DOHH2 (cell line): Measurements from ENCODE around the gene CAMKMT.

ENCODE experiments used
- H3F3A ChIP-seq: fragments of 200-600 bp; sonication (generic), shearing (Covaris generic); 2 replicates; pipeline ENCODE4 v1.6.0; 2016; ENCODE audit warnings: antibody characterized with exemption, mild to moderate bottlenecking; ENCODE audit not compliant: control insufficient read depth, insufficient read depth
- H3K27ac ChIP-seq: fragments of 200-600 bp; sonication (generic); 2 replicates; pipeline ENCODE4 v1.5.1; 2014; ENCODE audit warnings: low read depth, mild to moderate bottlenecking, low read length, moderate library complexity
- H3K27me3 ChIP-seq: fragments of 200-600 bp; sonication (generic); 2 replicates; pipeline ENCODE4 v1.6.1; 2014; ENCODE audit warnings: mild to moderate bottlenecking, low read length, mixed read lengths; ENCODE audit not compliant: control insufficient read depth
- H3K36me3 ChIP-seq: fragments of 200-600 bp; sonication (generic); 2 replicates; pipeline ENCODE4 v1.6.1; 2014; ENCODE audit warnings: mild to moderate bottlenecking, low read length, moderate library complexity, mixed read lengths; ENCODE audit not compliant: control insufficient read depth
- H3K4me1 ChIP-seq: fragments of 200-600 bp; sonication (generic); 2 replicates; pipeline ENCODE4 v1.6.1; 2014; ENCODE audit warnings: mild to moderate bottlenecking, low read length, mixed read lengths; ENCODE audit not compliant: control insufficient read depth
- H3K4me2 ChIP-seq: fragments of 200-600 bp; sonication (generic); 2 replicates; pipeline ENCODE4 v1.6.0; 2014; ENCODE audit warnings: mild to moderate bottlenecking, low read length, moderate library complexity
- H3K4me3 ChIP-seq: fragments of 200-600 bp; sonication (generic); 2 replicates; pipeline ENCODE4 v1.5.1; 2014; ENCODE audit warnings: mild to moderate bottlenecking, low read length, mixed read lengths
- H3K79me2 ChIP-seq: fragments of 200-600 bp; sonication (generic); 2 replicates; pipeline ENCODE4 v1.6.1; 2014; ENCODE audit warnings: mild to moderate bottlenecking, low read length, mixed read lengths; ENCODE audit not compliant: control insufficient read depth
- H3K9me2 ChIP-seq: fragments of 200-600 bp; sonication (generic); replicated peaks from 2 replicates; pipeline ENCODE4 v1.6.1; 2014; ENCODE audit warnings: mild to moderate bottlenecking, low read length, mixed read lengths; ENCODE audit not compliant: control insufficient read depth
- H3K9me3 ChIP-seq: fragments of 200-600 bp; sonication (generic); 2 replicates; pipeline ENCODE4 v1.6.1; 2014; ENCODE audit warnings: antibody characterized with exemption, low read length, mixed read lengths; ENCODE audit not compliant: control insufficient read depth, insufficient read depth
- H4K20me1 ChIP-seq: fragments of 200-600 bp; sonication (generic); 2 replicates; pipeline ENCODE4 v1.6.0; 2014; ENCODE audit warnings: low read depth, mild to moderate bottlenecking, antibody characterized with exemption, low read length, moderate library complexity; ENCODE audit not compliant: control insufficient read depth, insufficient read depth
- CTCF ChIP-seq: fragments of 200-600 bp; sonication (generic); IDR thresholded peaks from one replicate; pipeline ENCODE4 v1.5.1; 2014; ENCODE audit warnings: antibody characterized with exemption, mild to moderate bottlenecking, low read depth, low read length; ENCODE audit not compliant: poor library complexity, severe bottlenecking
- EZH2phosphoT487 ChIP-seq: fragments of 200-600 bp; sonication (generic); IDR thresholded peaks from 2 replicates; pipeline ENCODE4 v1.6.1; 2017; ENCODE audit warnings: borderline replicate concordance, mild to moderate bottlenecking, antibody characterized with exemption, low read length, moderate library complexity, mixed read lengths

Gene CAMKMT

DNA sequence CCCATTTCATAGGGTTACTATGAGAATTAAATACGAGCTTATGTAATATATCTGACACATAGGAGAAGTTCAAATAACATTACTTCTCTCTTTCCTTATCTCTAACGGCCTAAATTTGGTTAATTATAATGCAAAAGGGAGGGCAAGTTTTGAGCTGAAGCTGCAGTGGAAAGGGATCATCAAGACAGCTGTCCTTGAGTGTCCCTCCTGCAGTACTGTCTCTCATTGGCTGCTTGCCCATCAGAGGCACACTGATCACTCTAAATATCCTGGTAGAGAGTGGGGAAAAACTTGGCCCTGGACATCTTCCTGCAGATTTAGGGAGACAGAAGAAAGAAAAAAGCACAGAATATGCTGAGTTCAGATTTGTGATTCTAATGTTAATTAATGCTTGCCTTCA, 186.0 kb downstream of the CAMKMT start:
- no peaks in the 10 kb centered on the region for H3F3A ChIP-seq
- no peak overlapping the region for H3K27ac ChIP-seq
- no peaks in the 10 kb centered on the region for H3K9me2 ChIP-seq
- H3K9me3 ChIP-seq: no peaks in the 10 kb centered on the region
- H3K27me3 ChIP-seq: no peaks in the 10 kb centered on the region
- no peak overlapping the region for H3K4me2 ChIP-seq
- H3K36me3 ChIP-seq: no peaks in the 10 kb centered on the region
- no peaks in the 10 kb centered on the region for H4K20me1 ChIP-seq
- no peak overlapping the region for H3K4me3 ChIP-seq
- TF ChIP-seq EZH2phosphoT487 (no peak), CTCF (no peak)
- 0 out of 2 replicates have a peak, but pooled peaks cover 4% of the 10 kb centered on the region for H3K4me1 ChIP-seq
- H3K79me2 ChIP-seq: no peaks in the 10 kb centered on the region

GRCh38 chr2:44548221-44549098, 186.7 kb downstream of the CAMKMT start:
- Histone ChIP-seq H3K4me3 (no peak overlapping the region), H3K27ac (no peak overlapping the region), H3F3A (no peaks in the 10 kb centered on the region), H3K9me3 (no peaks in the 10 kb centered on the region), H3K79me2 (no peaks in the 10 kb centered on the region), H3K27me3 (no peaks in the 10 kb centered on the region), H3K4me2 (no peak overlapping the region), H3K4me1 (0 out of 2 replicates have a peak, but pooled peaks cover 4% of the 10 kb centered on the region), H4K20me1 (no peaks in the 10 kb centered on the region), H3K9me2 (no peaks in the 10 kb centered on the region), H3K36me3 (no peaks in the 10 kb centered on the region)
- no peak for TF ChIP-seq EZH2phosphoT487
- no peak for TF ChIP-seq CTCF

DNA sequence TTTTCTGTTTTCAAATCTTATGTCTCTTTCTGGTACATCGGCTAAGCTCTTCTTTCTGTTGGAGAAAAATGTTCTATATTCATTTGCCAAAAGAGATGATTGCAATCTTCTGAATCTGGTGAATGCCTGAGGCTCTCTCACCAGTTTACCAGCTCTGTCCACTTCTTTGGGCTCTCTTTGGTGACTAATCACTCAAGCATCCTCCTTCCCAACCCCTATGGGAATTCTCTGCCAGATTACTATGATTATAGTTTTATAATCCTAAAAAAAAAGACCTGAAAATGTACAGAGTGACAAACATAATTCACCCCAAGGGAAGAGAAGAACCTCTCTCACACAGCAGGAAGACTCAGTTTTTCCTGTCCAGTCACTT, 187.3 kb downstream of the CAMKMT start:
- Histone ChIP-seq H3K4me3 (no peak overlapping the region), H3K27me3 (no peaks in the 10 kb centered on the region), H3K4me1 (0 out of 2 replicates have a peak, but pooled peaks cover 4% of the 10 kb centered on the region), H4K20me1 (no peaks in the 10 kb centered on the region), H3K36me3 (no peaks in the 10 kb centered on the region), H3K9me2 (no peaks in the 10 kb centered on the region), H3K4me2 (no peak overlapping the region), H3K27ac (no peak overlapping the region), H3K79me2 (no peaks in the 10 kb centered on the region), H3F3A (no peaks in the 10 kb centered on the region), H3K9me3 (no peaks in the 10 kb centered on the region)
- TF ChIP-seq EZH2phosphoT487: no peak
- no peak for TF ChIP-seq CTCF
